CD1c-positive myeloid dendritic cell (primary cell): ENCODE measurements around the gene MPND.

Experiments used
- DNase-seq: peaks from one replicate; pipeline ENCODE4 v3.0.0-alpha.2; 2016; ENCODE audit errors: extremely low spot score

Gene MPND

DNA sequence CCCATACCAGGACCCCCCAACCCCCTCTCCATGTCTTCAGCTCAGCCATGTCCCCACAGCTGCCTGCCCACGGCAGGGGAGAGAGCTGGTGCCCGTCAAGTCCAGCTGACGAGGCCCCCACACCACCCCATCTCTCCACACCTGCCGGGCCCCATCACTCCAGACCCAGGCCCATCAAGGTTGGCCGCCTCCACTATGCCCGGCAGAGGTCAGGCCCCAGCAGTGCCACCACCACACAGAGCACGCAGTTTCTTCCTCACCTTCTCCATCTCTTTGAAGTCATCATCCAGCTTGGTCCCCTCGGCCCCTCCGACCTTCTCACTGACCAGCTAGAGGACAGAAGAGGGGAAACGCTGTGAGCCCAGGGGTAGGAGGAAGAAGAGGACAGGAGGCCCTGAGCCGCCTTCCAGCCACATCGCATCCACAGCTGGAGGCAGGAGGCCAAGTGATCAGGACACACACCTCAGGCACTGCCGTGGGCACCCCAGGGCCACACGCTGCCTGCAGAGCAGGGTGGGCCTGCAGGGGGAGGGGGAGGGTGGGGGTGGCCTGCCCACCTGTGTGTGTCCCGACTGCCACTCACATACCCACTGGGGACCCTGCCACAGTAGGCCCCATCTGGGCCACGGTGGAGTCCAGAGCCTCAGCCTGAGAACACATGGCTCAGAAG lies 23.4 kb downstream of the MPND start:
- DNase-seq: no peak

DNA sequence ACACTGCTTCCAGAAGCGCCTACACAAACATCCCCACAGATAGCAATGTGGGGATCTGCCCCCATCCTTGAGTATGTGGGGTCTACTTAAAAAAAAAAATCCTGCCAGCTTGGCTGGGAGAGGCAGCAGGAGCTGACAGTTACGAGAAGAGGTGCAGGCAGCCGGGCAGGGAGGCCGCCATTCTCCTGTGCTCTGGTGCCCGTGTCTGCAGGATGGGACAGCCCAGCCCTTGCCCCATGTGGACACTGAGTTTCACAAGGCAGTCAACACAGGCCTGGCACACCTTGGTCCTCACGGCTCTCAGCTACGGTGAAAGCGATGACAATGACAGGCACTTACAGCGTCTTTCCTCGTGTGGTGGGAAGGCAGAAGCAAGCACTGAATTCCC lies 24.0 kb downstream of the MPND start:
- no peak for DNase-seq

- DNase-seq: no peak
Measured at GRCh38 chr19:4367781-4368127, 24.4 kb downstream of the MPND start.

- DNase-seq: peak; percentile 73
Measured at GRCh38 chr19:4368128-4368820, 24.9 kb downstream of the MPND start.

DNA sequence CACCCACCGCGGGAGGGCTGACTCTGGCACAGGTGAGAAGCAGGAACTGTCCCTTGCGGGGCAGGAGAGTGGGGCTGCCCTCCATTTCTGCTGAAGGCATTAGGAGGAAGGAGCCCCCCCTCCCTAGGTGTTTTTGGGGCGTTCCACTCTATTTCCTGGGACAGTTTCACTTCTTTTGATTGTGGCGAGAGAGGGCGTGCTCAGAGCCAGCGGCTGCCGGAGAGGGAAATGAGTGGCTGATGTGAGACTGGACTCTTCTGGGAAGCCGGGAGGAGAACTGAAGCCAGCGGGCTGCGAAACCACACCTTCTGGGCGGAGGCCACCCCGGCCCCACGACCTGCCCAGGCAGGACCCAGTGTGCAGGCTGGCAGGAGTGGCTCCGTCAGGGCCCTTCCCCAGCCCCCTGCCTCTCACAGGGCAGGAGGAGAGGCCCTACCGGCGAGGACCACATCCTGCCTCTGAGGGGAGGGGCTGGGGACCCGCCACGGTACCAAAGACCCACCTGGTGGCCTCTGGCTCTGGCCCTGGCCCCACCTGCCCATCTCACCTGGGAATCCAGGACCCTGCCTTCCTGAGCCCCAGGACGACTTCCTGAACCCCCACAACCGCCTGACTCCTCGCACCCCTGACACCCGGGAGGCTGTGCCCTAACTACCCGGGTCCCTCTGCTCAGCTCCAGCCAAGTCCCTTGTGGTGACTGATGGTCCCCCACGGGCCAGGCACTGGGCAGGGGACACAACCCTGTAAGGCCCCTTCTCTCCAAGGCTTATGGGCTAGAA lies 25.9 kb downstream of the MPND start:
- DNase-seq: peak; percentile 94

GRCh38 chr19:4369888-4370260 lies 26.5 kb downstream of the MPND start:
- DNase-seq: peak; percentile 90

GRCh38 chr19:4370418-4371041 lies 27.2 kb downstream of the MPND start:
- DNase-seq: peak; percentile 41

DNA sequence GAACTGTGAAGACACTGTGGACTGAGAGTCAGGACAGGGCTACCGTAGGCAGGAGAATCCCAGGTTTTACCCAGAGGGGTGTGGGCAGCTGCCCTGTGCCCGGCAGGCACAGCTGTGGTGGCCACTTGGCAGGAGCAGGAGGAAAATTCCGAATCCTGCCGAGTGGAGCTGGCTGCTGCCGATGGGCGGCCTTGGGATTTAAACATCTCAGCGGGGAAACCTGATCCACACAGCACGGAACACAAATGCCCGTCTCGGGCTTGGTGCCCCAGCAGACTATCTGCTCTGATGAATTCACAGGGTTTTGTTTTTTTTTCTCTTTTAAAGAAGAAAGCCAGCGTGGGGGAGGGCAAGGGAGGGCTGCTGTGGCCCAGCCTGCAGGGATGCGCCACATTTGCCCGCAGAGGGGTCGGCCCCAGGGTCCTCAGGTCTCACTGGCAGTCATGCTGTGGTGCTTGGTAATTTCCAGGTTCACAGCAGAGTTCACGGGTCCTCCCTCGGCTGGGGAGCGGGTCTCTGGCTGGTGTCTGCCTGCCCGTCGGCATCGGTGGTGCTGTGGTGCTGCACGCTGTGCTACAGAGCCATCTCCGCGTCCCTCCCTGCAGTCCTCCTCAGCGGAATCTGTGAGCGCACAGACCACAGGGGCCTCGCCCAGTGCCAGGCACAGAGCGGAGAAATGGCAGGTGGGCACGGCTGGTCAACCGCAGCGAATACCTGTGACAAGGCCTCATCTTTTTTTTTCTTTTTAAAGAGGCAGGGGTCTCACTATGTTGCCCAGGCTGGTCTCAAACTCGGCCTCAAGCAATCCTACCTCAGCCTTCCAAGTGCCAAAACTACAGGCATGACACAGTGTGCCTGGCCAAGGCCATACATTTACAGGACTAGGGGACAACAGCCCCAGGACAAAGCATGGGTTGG lies 28.1 kb downstream of the MPND start:
- DNase-seq: no peak

GRCh38 chr19:4372165-4373012 lies 29.0 kb downstream of the MPND start:
- DNase-seq: no peak

- no peak for DNase-seq
Measured at GRCh38 chr19:4373013-4373367, 29.6 kb downstream of the MPND start.

GRCh38 chr19:4373601-4374497 lies 30.5 kb downstream of the MPND start:
- peak; percentile 63 for DNase-seq

GRCh38 chr19:4374498-4375163 lies 31.3 kb downstream of the MPND start:
- peak; percentile 75 for DNase-seq

GRCh38 chr19:4375164-4376027 lies 32.0 kb downstream of the MPND start:
- DNase-seq: peak; percentile 34

DNA sequence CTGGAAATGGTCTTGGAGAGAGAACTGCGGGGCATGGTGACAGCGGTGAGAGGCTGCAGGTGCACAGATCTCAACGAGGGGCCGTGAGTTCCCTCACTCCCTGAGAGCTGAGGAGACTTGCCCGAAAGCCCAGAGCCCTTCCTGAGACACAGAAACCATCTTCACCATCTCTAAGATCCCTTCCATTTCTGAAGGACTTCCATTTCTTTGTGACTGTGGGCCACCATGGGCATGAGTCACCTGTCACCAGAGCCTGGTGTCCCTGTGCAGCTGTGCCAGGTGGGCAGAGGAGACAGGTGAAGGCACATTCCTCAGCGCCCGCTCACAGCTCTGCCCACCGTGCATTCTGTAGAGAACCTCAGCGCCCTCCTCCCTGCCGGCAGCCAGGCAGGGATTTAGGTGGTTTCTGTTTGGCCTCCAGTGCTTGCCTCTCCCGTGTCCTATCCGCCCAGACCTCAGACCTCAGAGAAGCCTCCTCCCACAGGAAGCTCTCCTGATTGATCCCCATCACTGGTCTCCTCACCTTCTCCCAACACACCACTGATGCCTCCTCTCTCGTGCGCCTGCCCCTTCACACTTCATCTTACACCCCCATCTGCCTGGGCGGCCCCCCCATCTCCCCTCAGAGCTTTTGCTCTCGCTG lies 32.8 kb downstream of the MPND start:
- DNase-seq: no peak

DNA sequence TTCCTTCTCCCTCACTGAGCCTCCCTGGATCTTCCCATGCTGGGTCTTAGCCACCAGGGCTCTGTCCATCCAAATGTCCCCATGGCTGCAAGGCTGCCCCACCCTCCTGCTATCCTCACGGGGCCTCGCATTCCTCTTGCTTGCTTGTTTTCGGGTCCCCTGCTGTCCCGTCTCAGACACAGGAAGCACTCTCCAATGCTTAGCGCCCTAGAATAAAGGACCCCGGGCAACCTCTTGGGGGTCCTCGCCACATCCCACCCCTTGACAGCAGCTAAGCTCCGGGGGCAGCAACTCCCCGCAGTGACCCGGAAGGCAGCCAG lies 33.3 kb downstream of the MPND start:
- no peak for DNase-seq

- no peak for DNase-seq
Measured at GRCh38 chr19:4376991-4377781, 33.8 kb downstream of the MPND start.

DNA sequence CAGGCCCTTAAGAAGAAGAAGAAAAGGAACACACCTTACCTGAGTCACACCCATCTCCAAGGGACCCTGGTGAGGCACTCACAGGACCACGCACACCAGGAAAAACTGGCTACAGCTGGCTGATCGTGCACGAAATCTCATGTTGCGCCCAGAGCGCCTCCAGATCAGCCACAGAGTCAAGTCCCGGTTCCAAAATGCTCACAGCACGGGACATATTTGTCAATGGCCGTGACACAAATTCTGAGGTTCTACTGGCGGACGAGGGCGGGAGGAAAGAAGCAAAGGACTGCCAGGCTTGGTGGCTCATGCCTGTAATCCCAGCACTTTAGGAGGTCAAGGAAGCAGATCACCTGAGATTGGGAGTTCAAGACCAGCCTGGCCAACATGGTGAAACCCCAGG lies 35.5 kb downstream of the MPND start:
- no peak for DNase-seq
